Gastrocnemius medialis (tissue), 4 donors: ENCODE results near the gene THAP2. TPM values are rescaled to one million over a fixed set of nuclear protein-coding genes. Genes with fewer than 3 reads are reported as not detected.

Experiments used
- ATAC-seq, 2 donors: fragments of 150-250 bp; one replicate each; pipeline ENCODE4 v1.9.1; 2016
- DNase-seq, 2 donors: peaks; one replicate each; pipeline ENCODE4 v3.0.0-alpha.2; 2019
- H3K27ac ChIP-seq, 4 donors: fragments of 200-600 bp; sonication (generic); 1 replicate in 1 of 4; 2 replicates in 3 of 4; pipeline ENCODE4 v1.5.1; 2016 to 2018; ENCODE audit warnings: mild to moderate bottlenecking in 2 of 4, moderate library complexity in 1 of 4
- H3K27me3 ChIP-seq, 3 donors: fragments of 200-600 bp; sonication (generic) in 2 of 3; 1 replicate in 1 of 3; 2 replicates in 2 of 3; pipeline versions ENCODE4 v1.5.1 to v1.6.0; 2016 to 2019; ENCODE audit warnings: mild to moderate bottlenecking in 1 of 3, moderate library complexity in 1 of 3
- H3K36me3 ChIP-seq, 2 donors: fragments of 200-600 bp; sonication (generic) in 1 of 2; one replicate each; pipeline ENCODE4 v1.5.1; 2017 to 2018
- H3K4me1 ChIP-seq, 2 donors: fragments of 200-600 bp; sonication (generic) in 1 of 2; one replicate each; pipeline ENCODE4 v1.5.1; 2016 to 2017; ENCODE audit warnings: mild to moderate bottlenecking in 2 of 2
- H3K4me3 ChIP-seq, 4 donors: fragments of 200-600 bp; sonication (generic) in 3 of 4; 1 replicate in 1 of 4; 2 replicates in 3 of 4; pipeline ENCODE4 v1.5.1; 2016 to 2019; ENCODE audit warnings: mild to moderate bottlenecking in 2 of 4
- H3K9me3 ChIP-seq, 3 donors: fragments of 200-600 bp; sonication (generic) in 2 of 3; 1 replicate in 1 of 3; 2 replicates in 2 of 3; pipeline ENCODE4 v1.5.1; 2016 to 2019
- POLR2A ChIP-seq, 2 donors: fragments of 450-650 bp; IDR thresholded peaks; one replicate each; pipeline ENCODE4 v1.6.1; 2017; ENCODE audit warnings: antibody characterized with exemption in 2 of 2, mild to moderate bottlenecking in 2 of 2, moderate library complexity in 2 of 2
- in situ Hi-C, 4 donors: fragments of 200-750 bp; cut with MboI; loops; one replicate each; pipeline versions ENCODE4 v1.15.0 to v1.8.0; 2017; ENCODE audit warnings: low sequenced_read_pairs in 4 of 4
- intact Hi-C: fragments of 100-400 bp; cut with DNase I; formaldehyde crosslinking; loops from one replicate; pipeline ENCODE4 v1.15.1; 2023; ENCODE audit warnings: low total_unique reads
- total RNA-seq, 4 donors: library from RNA; depleted of rRNA; stranded (reverse); fragments of >200 nt; gene quantifications; one replicate each; pipeline versions ENCODE4 v1.1.0 to v1.2.3, GENCODE V29; 2016
- TF ChIP-seq, protein P1 (sequence below), 5 experiments: fragments of 450-650 bp in 3 of 5; fragments of 200-600 bp in 2 of 5; sonication (generic) in 2 of 5; IDR thresholded peaks in 4 of 5; conservative IDR thresholded peaks in 1 of 5; 1 replicate in 4 of 5; 2 replicates in 1 of 5; pipeline ENCODE4 v1.5.1; 2016 to 2019; ENCODE audit warnings: antibody characterized with exemption in 5 of 5, mild to moderate bottlenecking in 3 of 5, moderate library complexity in 3 of 5

Gene THAP2
- total RNA-seq, 4 donors from 2014 or later, result 0.93 to 6.6 (median 3.2) TPM

DNA sequence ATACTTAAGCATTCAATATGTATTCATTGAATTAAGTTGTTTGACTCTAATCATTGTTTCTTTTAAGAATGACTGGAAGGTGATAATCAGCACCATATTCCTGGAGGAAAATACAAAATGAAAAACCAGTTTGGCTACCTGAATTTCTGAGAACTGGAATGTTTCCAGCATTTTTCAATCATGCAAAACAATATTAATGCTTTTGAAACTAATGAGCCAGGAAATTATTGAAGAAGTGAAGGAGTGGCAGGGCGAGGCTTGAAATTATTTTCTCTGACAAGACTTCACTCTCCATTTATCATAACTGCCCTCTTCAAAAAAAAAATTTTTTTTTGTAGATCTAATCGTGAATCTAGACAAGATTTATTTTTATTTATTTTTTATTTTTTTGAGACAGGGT lies 40.8 kb downstream of the THAP2 start:
- DNase-seq (no peak), ATAC-seq (no peak)
- TF ChIP-seq, protein P1, sequence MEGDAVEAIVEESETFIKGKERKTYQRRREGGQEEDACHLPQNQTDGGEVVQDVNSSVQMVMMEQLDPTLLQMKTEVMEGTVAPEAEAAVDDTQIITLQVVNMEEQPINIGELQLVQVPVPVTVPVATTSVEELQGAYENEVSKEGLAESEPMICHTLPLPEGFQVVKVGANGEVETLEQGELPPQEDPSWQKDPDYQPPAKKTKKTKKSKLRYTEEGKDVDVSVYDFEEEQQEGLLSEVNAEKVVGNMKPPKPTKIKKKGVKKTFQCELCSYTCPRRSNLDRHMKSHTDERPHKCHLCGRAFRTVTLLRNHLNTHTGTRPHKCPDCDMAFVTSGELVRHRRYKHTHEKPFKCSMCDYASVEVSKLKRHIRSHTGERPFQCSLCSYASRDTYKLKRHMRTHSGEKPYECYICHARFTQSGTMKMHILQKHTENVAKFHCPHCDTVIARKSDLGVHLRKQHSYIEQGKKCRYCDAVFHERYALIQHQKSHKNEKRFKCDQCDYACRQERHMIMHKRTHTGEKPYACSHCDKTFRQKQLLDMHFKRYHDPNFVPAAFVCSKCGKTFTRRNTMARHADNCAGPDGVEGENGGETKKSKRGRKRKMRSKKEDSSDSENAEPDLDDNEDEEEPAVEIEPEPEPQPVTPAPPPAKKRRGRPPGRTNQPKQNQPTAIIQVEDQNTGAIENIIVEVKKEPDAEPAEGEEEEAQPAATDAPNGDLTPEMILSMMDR (IDR thresholded peaks at IDR 0.05 in 4 of 5, conservative IDR thresholded peaks at IDR 0.05 in 1 of 5), result no peak
- no peak for TF ChIP-seq POLR2A (IDR thresholded peaks at IDR 0.05)
- intact Hi-C loops, result no loop called here
- no peaks in the 10 kb centered on the region for H3K27me3 ChIP-seq
- no peaks in the 10 kb centered on the region for H3K9me3 ChIP-seq
- peaks cover 0 to 27% of the 10 kb centered on the region in 2 donors for H3K36me3 ChIP-seq
- in situ Hi-C loops, result no loop called here
- no peak overlapping the region for H3K4me3 ChIP-seq
- H3K4me1 ChIP-seq, result no peaks in the 10 kb centered on the region
- H3K27ac ChIP-seq, result no peak overlapping the region

- DNase-seq, result no peak
- no peaks in the 10 kb centered on the region for H3K27me3 ChIP-seq
- no peak overlapping the region for H3K4me3 ChIP-seq
- intact Hi-C loops, result no loop called here
- no peak for ATAC-seq
- TF ChIP-seq, protein P1 (IDR thresholded peaks at IDR 0.05 in 4 of 5, conservative IDR thresholded peaks at IDR 0.05 in 1 of 5), result no peak
- TF ChIP-seq POLR2A (IDR thresholded peaks at IDR 0.05), result no peak
- H3K9me3 ChIP-seq, result no peaks in the 10 kb centered on the region
- in situ Hi-C loops, result no loop called here
- no peak overlapping the region for H3K27ac ChIP-seq
- peaks cover 0 to 7% of the 10 kb centered on the region in 2 donors for H3K36me3 ChIP-seq
- H3K4me1 ChIP-seq, result no peaks in the 10 kb centered on the region
Measured at GRCh38 chr12:71708658-71709057, 44.6 kb downstream of the THAP2 start.

- no peaks in the 10 kb centered on the region for H3K9me3 ChIP-seq
- DNase-seq (no peak), ATAC-seq (no peak)
- H3K27me3 ChIP-seq, result no peaks in the 10 kb centered on the region
- TF ChIP-seq, protein P1 (IDR thresholded peaks at IDR 0.05 in 4 of 5, conservative IDR thresholded peaks at IDR 0.05 in 1 of 5), result no peak
- TF ChIP-seq POLR2A (IDR thresholded peaks at IDR 0.05), result no peak
- no peak overlapping the region for H3K4me3 ChIP-seq
- in situ Hi-C loops (no loop called here), intact Hi-C loops (no loop called here)
- H3K36me3 ChIP-seq, result no peaks in the 10 kb centered on the region
- no peak overlapping the region for H3K27ac ChIP-seq
- no peaks in the 10 kb centered on the region for H3K4me1 ChIP-seq
Measured at GRCh38 chr12:71710276-71711125, 46.4 kb downstream of the THAP2 start.

GRCh38 chr12:71718611-71719010 lies 54.5 kb downstream of the THAP2 start:
- H3K4me1 ChIP-seq, result no peaks in the 10 kb centered on the region
- ATAC-seq (no peak), DNase-seq (no peak)
- no peak overlapping the region for H3K4me3 ChIP-seq
- in situ Hi-C loops, result no loop called here
- H3K27me3 ChIP-seq, result no peaks in the 10 kb centered on the region
- H3K27ac ChIP-seq, result no peak overlapping the region
- no peaks in the 10 kb centered on the region for H3K36me3 ChIP-seq
- no peak for TF ChIP-seq POLR2A (IDR thresholded peaks at IDR 0.05)
- TF ChIP-seq, protein P1 (IDR thresholded peaks at IDR 0.05 in 4 of 5, conservative IDR thresholded peaks at IDR 0.05 in 1 of 5), result no peak
- intact Hi-C loops, result no loop called here
- H3K9me3 ChIP-seq, result no peaks in the 10 kb centered on the region
